ENCODE results near the gene SLC7A1. TPM values are rescaled to one million over a fixed set of nuclear protein-coding genes. Genes with fewer than 3 reads are reported as not detected.

The SLC7A1 gene
- total RNA-seq, 1 donor from 2014 or later, result 20.0 TPM

DNA sequence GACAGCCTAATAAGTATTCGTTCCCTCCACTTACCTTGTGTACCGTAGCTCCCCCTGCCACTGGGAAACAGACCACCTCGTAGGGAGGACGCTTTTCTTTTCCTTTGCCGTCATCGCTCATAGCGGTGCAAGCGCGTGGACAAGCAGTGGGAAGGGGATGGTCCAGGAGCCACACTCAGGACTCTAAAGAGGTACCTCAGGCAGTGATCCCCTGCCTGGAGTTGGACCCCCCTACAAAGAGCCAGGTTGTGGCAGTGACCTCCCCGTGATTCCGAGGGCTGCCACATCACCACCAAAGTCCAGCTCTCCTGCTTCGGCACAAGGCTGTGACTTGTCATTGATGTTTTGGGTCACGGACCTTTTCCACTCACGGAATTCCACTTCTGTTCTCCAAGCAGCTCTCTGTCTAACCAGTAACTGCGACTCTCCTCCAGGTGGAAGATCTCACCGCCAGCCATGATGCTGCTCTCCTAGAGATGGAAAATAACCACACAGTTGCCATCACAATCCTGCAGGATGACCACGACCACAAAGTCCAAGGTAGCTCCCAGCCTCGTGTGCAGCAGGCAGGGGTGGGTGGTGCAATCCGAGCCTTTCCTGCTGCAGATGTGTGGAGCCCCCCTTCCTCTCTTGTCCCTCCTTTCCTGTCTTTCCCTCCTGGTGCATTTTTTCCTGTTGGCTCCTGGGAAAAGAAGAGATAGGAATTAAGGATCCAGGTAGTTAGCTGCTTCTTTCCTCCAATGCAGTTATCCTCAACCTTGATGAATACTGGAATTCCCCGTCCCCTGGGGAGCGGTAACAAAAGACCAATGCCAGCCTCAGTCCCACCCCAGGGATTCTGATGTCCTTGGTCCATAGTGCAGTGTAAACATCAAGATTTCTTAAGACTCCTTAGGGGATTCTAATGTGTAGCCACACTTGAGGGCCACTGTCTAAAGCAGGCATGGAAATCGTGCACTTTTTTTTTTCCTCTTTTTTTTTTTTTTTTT, 107.7 kb downstream of the SLC7A1 start:
- Mint-ChIP-seq H3K27ac (no peak overlapping the region), H3K4me1 (peaks cover 8% of the 10 kb centered on the region), H3K36me3 (no peaks in the 10 kb centered on the region), H3K4me3 (no peak overlapping the region), H3K9me3 (no peaks in the 10 kb centered on the region), H3K27me3 (ENCODE audit: low read depth) (peaks cover 9% of the 10 kb centered on the region)
- TF ChIP-seq, protein P1, sequence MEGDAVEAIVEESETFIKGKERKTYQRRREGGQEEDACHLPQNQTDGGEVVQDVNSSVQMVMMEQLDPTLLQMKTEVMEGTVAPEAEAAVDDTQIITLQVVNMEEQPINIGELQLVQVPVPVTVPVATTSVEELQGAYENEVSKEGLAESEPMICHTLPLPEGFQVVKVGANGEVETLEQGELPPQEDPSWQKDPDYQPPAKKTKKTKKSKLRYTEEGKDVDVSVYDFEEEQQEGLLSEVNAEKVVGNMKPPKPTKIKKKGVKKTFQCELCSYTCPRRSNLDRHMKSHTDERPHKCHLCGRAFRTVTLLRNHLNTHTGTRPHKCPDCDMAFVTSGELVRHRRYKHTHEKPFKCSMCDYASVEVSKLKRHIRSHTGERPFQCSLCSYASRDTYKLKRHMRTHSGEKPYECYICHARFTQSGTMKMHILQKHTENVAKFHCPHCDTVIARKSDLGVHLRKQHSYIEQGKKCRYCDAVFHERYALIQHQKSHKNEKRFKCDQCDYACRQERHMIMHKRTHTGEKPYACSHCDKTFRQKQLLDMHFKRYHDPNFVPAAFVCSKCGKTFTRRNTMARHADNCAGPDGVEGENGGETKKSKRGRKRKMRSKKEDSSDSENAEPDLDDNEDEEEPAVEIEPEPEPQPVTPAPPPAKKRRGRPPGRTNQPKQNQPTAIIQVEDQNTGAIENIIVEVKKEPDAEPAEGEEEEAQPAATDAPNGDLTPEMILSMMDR (IDR thresholded peaks at IDR 0.05; ENCODE audit: unreplicated experiment), result no peak
- DNase-seq (ENCODE audit: low spot score in 2 of 2, unreplicated experiment in 2 of 2), result no peak

DNA sequence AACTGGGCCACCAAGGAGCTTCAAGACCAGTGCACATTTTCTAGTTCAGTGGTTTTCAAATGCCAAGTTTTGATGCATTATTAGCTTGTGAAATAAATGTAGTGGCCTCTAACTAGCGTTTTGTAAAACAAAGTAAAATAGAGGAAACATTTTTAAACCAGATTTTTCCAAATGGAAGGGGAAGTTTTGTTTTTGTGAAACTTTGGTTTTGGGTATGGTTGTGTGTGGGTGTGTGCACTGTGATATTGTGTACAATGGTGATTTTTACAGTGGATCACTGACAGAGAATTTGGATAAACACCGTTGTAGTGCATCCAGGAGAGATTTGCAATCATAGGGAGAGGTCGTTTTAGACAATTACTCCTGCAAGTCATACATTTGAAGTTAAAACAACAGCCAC, 108.9 kb downstream of the SLC7A1 start:
- H3K27ac Mint-ChIP-seq, result no peak overlapping the region
- H3K4me1 Mint-ChIP-seq, result peaks cover 8% of the 10 kb centered on the region
- no peaks in the 10 kb centered on the region for H3K36me3 Mint-ChIP-seq
- H3K9me3 Mint-ChIP-seq, result no peaks in the 10 kb centered on the region
- peaks cover 9% of the 10 kb centered on the region for H3K27me3 Mint-ChIP-seq (ENCODE audit: low read depth)
- TF ChIP-seq, protein P1 (IDR thresholded peaks at IDR 0.05; ENCODE audit: unreplicated experiment), result no peak
- DNase-seq (ENCODE audit: low spot score in 2 of 2, unreplicated experiment in 2 of 2), result no peak
- no peak overlapping the region for H3K4me3 Mint-ChIP-seq

DNA sequence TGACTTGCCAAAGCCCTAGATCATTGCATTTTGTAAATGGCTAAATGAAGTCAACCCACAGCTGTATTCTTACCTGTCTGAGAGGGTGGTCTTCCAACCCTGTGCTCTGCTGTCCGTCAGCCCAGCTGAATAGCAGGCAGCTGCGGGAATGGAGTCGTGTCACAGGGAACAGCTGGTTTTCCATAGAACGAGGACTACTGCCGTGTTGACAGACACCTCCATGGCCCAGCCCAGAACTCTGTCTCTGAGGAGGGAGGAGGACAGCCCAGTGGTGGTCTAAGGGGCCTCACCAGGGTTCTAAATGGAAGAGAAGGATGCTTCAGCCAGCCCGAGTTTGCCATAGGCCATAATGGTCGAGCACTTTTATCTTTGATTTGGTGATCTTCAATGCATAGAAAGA, 110.7 kb downstream of the SLC7A1 start:
- Mint-ChIP-seq H3K27ac (no peak overlapping the region), H3K27me3 (ENCODE audit: low read depth) (peaks cover 13% of the 10 kb centered on the region), H3K36me3 (no peaks in the 10 kb centered on the region), H3K4me3 (no peak overlapping the region), H3K4me1 (peaks cover 8% of the 10 kb centered on the region), H3K9me3 (no peaks in the 10 kb centered on the region)
- TF ChIP-seq, protein P1 (IDR thresholded peaks at IDR 0.05; ENCODE audit: unreplicated experiment), result no peak
- no peak for DNase-seq (ENCODE audit: low spot score in 2 of 2, unreplicated experiment in 2 of 2)

- Mint-ChIP-seq H3K27me3 (ENCODE audit: low read depth) (peaks cover 17% of the 10 kb centered on the region), H3K4me3 (no peak overlapping the region), H3K9me3 (no peaks in the 10 kb centered on the region), H3K27ac (no peak overlapping the region), H3K4me1 (peaks cover 8% of the 10 kb centered on the region), H3K36me3 (no peaks in the 10 kb centered on the region)
- DNase-seq (ENCODE audit: low spot score in 2 of 2, unreplicated experiment in 2 of 2), result no peak
- TF ChIP-seq, protein P1 (IDR thresholded peaks at IDR 0.05; ENCODE audit: unreplicated experiment), result no peak
These were observed 111.3 kb downstream of the SLC7A1 start for GRCh38 chr13:29484236-29484635.

- no peaks in the 10 kb centered on the region for H3K9me3 Mint-ChIP-seq
- no peak for DNase-seq (ENCODE audit: low spot score in 2 of 2, unreplicated experiment in 2 of 2)
- TF ChIP-seq, protein P1 (IDR thresholded peaks at IDR 0.05; ENCODE audit: unreplicated experiment), result no peak
- peaks cover 8% of the 10 kb centered on the region for H3K4me1 Mint-ChIP-seq
- H3K4me3 Mint-ChIP-seq, result no peak overlapping the region
- H3K27ac Mint-ChIP-seq, result no peak overlapping the region
- no peaks in the 10 kb centered on the region for H3K36me3 Mint-ChIP-seq
- H3K27me3 Mint-ChIP-seq (ENCODE audit: low read depth), result peaks cover 21% of the 10 kb centered on the region
These were observed 111.9 kb downstream of the SLC7A1 start for GRCh38 chr13:29483623-29484022.
